Neural cell (in vitro differentiated cells): Measurements from ENCODE around the gene ARHGEF10L. TPM values are rescaled to one million over a fixed set of nuclear protein-coding genes. Genes with fewer than 3 reads are reported as not detected.

ENCODE experiments used
- H2AFZ ChIP-seq: fragments of 200-600, 300-800 bp; sonication (generic), shearing (Covaris generic); 2 replicates; pipeline ENCODE4 v1.6.0; 2014; ENCODE audit warnings: low read depth, mild to moderate bottlenecking, antibody characterized with exemption, low read length, moderate library complexity
- H3F3A ChIP-seq: fragments of 200-600 bp; shearing (Covaris generic); 2 replicates; pipeline ENCODE4 v1.6.1; 2016; ENCODE audit warnings: mild to moderate bottlenecking, moderate library complexity, mixed read lengths, antibody characterized with exemption, low read length; ENCODE audit not compliant: insufficient read depth, poor library complexity, severe bottlenecking
- H3K27ac ChIP-seq: fragments of 200-600, 300-800 bp; sonication (generic), shearing (Covaris generic); 2 replicates; pipeline ENCODE4 v1.5.1; 2014; ENCODE audit warnings: mild to moderate bottlenecking, low read length, moderate library complexity
- H3K27me3 ChIP-seq: fragments of 300-800, 200-600 bp; sonication (generic), shearing (Covaris generic); 2 replicates; pipeline ENCODE4 v1.6.0; 2014; ENCODE audit warnings: mild to moderate bottlenecking, low read depth, low read length, moderate library complexity; ENCODE audit not compliant: insufficient read depth
- H3K36me3 ChIP-seq: fragments of 300-800, 200-600 bp; sonication (generic), shearing (Covaris generic); 2 replicates; pipeline ENCODE4 v1.5.1; 2014; ENCODE audit warnings: mild to moderate bottlenecking, antibody characterized with exemption, low read length, moderate library complexity; ENCODE audit not compliant: insufficient read depth
- H3K4me2 ChIP-seq: fragments of 300-800, 200-600 bp; sonication (generic), shearing (Covaris generic); 2 replicates; pipeline ENCODE4 v1.6.0; 2014; ENCODE audit warnings: mild to moderate bottlenecking, low read length
- H3K4me3 ChIP-seq: fragments of 300-800, 200-600 bp; sonication (generic), shearing (Covaris generic); 2 replicates; pipeline ENCODE4 v1.5.1; 2014; ENCODE audit warnings: mild to moderate bottlenecking, low read length, moderate library complexity
- H3K79me2 ChIP-seq: fragments of 200-600 bp; shearing (Covaris generic); replicated peaks from 2 replicates; pipeline ENCODE4 v1.6.0; 2014; ENCODE audit warnings: mild to moderate bottlenecking, low read length, moderate library complexity; ENCODE audit not compliant: insufficient read depth
- H3K9ac ChIP-seq: fragments of 300-800, 200-600 bp; sonication (generic), shearing (Covaris generic); 2 replicates; pipeline ENCODE4 v1.6.1; 2016; ENCODE audit warnings: mild to moderate bottlenecking, low read length, mixed read lengths
- H3K9me2 ChIP-seq: fragments of 200-600 bp; shearing (Covaris generic); 2 replicates; pipeline ENCODE4 v1.6.1; 2016; ENCODE audit warnings: mild to moderate bottlenecking, low read length, mixed read lengths; ENCODE audit not compliant: insufficient read depth
- H3K9me3 ChIP-seq: fragments of 200-600, 300-800 bp; sonication (generic), shearing (Covaris generic); 2 replicates; pipeline ENCODE4 v1.6.1; 2016; ENCODE audit warnings: mild to moderate bottlenecking, mixed run types, low read length, moderate library complexity, mixed read lengths
- H4K20me1 ChIP-seq: fragments of 200-600 bp; shearing (Covaris generic); 2 replicates; pipeline ENCODE4 v1.6.1; 2016; ENCODE audit warnings: mild to moderate bottlenecking, mixed run types; ENCODE audit not compliant: insufficient read depth
- EP300 ChIP-seq: fragments of 450-650 bp; conservative IDR thresholded peaks from 2 replicates; pipeline ENCODE4 v1.6.1; 2014; ENCODE audit warnings: antibody characterized with exemption, mild to moderate bottlenecking, moderate library complexity; ENCODE audit not compliant: poor library complexity, severe bottlenecking
- EZH2 ChIP-seq: fragments of 200-600, 300-800 bp; shearing (Covaris generic), sonication (generic); IDR thresholded peaks from 2 replicates; pipeline ENCODE4 v1.6.1; 2014; ENCODE audit warnings: antibody characterized with exemption, low read length, borderline replicate concordance, mild to moderate bottlenecking; ENCODE audit not compliant: insufficient read depth, poor library complexity, severe bottlenecking
- MXI1 ChIP-seq: fragments of 450-650 bp; conservative IDR thresholded peaks from 2 replicates; pipeline ENCODE4 v1.6.1; 2014; ENCODE audit warnings: antibody characterized with exemption, mild to moderate bottlenecking; ENCODE audit not compliant: poor library complexity, severe bottlenecking
- POLR2AphosphoS5 ChIP-seq: IDR thresholded peaks from 2 replicates; pipeline ENCODE4 v1.6.1; 2012
- RAD21 ChIP-seq: fragments of 450-650 bp; conservative IDR thresholded peaks from 2 replicates; pipeline ENCODE4 v1.6.1; 2014; ENCODE audit warnings: antibody characterized with exemption, mild to moderate bottlenecking, moderate library complexity
- REST ChIP-seq: IDR thresholded peaks from 2 replicates; pipeline ENCODE4 v1.6.1; 2012; ENCODE audit warnings: borderline replicate concordance
- SMC3 ChIP-seq: fragments of 450-650 bp; conservative IDR thresholded peaks from 2 replicates; pipeline ENCODE4 v1.6.1; 2014; ENCODE audit warnings: antibody characterized with exemption, mild to moderate bottlenecking, moderate library complexity; ENCODE audit not compliant: poor library complexity
- TAF1 ChIP-seq: IDR thresholded peaks from 2 replicates; pipeline ENCODE4 v1.6.1; 2012; ENCODE audit warnings: low read depth
- polyA plus RNA-seq: library from polyadenylated mRNA; depleted of rRNA; stranded (reverse); fragments of >200 nt; gene quantifications from 2 replicates; pipeline ENCODE4 v1.2.3, GENCODE V29; 2014
- TF ChIP-seq, protein P1 (sequence below): fragments of 450-650 bp; IDR thresholded peaks from 2 replicates; pipeline ENCODE4 v1.5.1; 2014; ENCODE audit warnings: antibody characterized with exemption, mild to moderate bottlenecking, moderate library complexity; ENCODE audit not compliant: poor library complexity, severe bottlenecking

The ARHGEF10L gene
- polyA plus RNA-seq, 1 donor from 2014 or later = 123 TPM

- Histone ChIP-seq H2AFZ (no peak overlapping the region), H3K27ac (no peak overlapping the region)
- no peak for TF ChIP-seq MXI1
- no peak for TF ChIP-seq SMC3
- no peak for TF ChIP-seq RAD21
- TF ChIP-seq EZH2 = no peak
- TF ChIP-seq REST = no peak
- TF ChIP-seq, protein P1, sequence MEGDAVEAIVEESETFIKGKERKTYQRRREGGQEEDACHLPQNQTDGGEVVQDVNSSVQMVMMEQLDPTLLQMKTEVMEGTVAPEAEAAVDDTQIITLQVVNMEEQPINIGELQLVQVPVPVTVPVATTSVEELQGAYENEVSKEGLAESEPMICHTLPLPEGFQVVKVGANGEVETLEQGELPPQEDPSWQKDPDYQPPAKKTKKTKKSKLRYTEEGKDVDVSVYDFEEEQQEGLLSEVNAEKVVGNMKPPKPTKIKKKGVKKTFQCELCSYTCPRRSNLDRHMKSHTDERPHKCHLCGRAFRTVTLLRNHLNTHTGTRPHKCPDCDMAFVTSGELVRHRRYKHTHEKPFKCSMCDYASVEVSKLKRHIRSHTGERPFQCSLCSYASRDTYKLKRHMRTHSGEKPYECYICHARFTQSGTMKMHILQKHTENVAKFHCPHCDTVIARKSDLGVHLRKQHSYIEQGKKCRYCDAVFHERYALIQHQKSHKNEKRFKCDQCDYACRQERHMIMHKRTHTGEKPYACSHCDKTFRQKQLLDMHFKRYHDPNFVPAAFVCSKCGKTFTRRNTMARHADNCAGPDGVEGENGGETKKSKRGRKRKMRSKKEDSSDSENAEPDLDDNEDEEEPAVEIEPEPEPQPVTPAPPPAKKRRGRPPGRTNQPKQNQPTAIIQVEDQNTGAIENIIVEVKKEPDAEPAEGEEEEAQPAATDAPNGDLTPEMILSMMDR = no peak
- TF ChIP-seq EP300 = no peak
- TF ChIP-seq POLR2AphosphoS5 = no peak
- TF ChIP-seq TAF1 = no peak
These were observed 17.4 kb upstream of the ARHGEF10L start for GRCh38 chr1:17521946-17522612.

GRCh38 chr1:17523321-17524041 lies 16.0 kb upstream of the ARHGEF10L start:
- Histone ChIP-seq H3K36me3 (no peaks in the 10 kb centered on the region), H3K9me3 (no peaks in the 10 kb centered on the region), H3K9ac (no peak overlapping the region), H3K27me3 (no peaks in the 10 kb centered on the region), H3K4me3 (no peak overlapping the region), H3K9me2 (no peaks in the 10 kb centered on the region), H2AFZ (no peak overlapping the region), H3K4me2 (no peak overlapping the region), H4K20me1 (no peaks in the 10 kb centered on the region), H3K79me2 (no peaks in the 10 kb centered on the region), H3K27ac (no peak overlapping the region), H3F3A (no peaks in the 10 kb centered on the region)
- TF ChIP-seq MXI1 = no peak
- TF ChIP-seq RAD21 = no peak
- TF ChIP-seq SMC3 = no peak
- no peak for TF ChIP-seq TAF1
- no peak for TF ChIP-seq EZH2
- TF ChIP-seq POLR2AphosphoS5 = no peak
- TF ChIP-seq, protein P1 = no peak
- no peak for TF ChIP-seq EP300
- TF ChIP-seq REST = no peak

More at GRCh38 chr1:17521946-17522612, 17.4 kb upstream of the ARHGEF10L start:
- Histone ChIP-seq H3K79me2 (no peaks in the 10 kb centered on the region), H3K27me3 (no peaks in the 10 kb centered on the region), H3K4me2 (no peak overlapping the region), H3K9me3 (no peaks in the 10 kb centered on the region), H4K20me1 (no peaks in the 10 kb centered on the region), H3K9me2 (no peaks in the 10 kb centered on the region), H3F3A (no peaks in the 10 kb centered on the region), H3K4me3 (no peak overlapping the region), H3K36me3 (no peaks in the 10 kb centered on the region), H3K9ac (no peak overlapping the region)
